AG10803 (cell line): ENCODE results near the gene FBXO24.

Experiments used
- DNase-seq: peaks from one replicate; pipeline ENCODE4 v3.0.0; 2010; ENCODE audit warnings: low read depth
- H3K4me3 ChIP-seq: 2 replicates; pipeline ENCODE4 v1.5.1; 2011; ENCODE audit warnings: mild to moderate bottlenecking, low read length, control low read depth
- TF ChIP-seq, protein P1 (sequence below): conservative IDR thresholded peaks from 2 replicates; pipeline ENCODE4 v1.5.1; 2011; ENCODE audit warnings: mild to moderate bottlenecking, low read length, control low read depth, inconsistent platforms

The FBXO24 gene

DNA sequence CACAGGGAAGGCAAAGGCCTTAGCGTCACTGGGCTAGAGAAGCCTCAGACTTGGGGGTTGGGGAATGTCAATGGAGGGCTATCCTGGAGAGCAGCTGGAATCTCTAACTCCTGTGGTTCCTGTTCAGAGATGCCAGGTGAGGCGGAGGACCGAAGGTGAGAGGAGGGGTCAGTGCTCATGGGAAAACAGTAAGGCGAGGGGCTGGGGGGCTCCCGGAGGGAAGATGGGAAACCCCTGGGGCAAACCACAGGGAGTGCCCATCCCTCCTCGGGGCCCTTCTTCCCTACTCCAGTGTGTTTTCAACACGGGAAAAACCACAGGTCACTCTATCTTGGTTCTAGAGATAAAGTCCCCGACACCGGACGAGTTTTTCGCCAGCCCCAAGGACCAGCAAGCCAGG lies 3.5 kb upstream of the FBXO24 start:
- H3K4me3 ChIP-seq = no peak overlapping the region
- TF ChIP-seq, protein P1, sequence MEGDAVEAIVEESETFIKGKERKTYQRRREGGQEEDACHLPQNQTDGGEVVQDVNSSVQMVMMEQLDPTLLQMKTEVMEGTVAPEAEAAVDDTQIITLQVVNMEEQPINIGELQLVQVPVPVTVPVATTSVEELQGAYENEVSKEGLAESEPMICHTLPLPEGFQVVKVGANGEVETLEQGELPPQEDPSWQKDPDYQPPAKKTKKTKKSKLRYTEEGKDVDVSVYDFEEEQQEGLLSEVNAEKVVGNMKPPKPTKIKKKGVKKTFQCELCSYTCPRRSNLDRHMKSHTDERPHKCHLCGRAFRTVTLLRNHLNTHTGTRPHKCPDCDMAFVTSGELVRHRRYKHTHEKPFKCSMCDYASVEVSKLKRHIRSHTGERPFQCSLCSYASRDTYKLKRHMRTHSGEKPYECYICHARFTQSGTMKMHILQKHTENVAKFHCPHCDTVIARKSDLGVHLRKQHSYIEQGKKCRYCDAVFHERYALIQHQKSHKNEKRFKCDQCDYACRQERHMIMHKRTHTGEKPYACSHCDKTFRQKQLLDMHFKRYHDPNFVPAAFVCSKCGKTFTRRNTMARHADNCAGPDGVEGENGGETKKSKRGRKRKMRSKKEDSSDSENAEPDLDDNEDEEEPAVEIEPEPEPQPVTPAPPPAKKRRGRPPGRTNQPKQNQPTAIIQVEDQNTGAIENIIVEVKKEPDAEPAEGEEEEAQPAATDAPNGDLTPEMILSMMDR = no peak
- no peak for DNase-seq

DNA sequence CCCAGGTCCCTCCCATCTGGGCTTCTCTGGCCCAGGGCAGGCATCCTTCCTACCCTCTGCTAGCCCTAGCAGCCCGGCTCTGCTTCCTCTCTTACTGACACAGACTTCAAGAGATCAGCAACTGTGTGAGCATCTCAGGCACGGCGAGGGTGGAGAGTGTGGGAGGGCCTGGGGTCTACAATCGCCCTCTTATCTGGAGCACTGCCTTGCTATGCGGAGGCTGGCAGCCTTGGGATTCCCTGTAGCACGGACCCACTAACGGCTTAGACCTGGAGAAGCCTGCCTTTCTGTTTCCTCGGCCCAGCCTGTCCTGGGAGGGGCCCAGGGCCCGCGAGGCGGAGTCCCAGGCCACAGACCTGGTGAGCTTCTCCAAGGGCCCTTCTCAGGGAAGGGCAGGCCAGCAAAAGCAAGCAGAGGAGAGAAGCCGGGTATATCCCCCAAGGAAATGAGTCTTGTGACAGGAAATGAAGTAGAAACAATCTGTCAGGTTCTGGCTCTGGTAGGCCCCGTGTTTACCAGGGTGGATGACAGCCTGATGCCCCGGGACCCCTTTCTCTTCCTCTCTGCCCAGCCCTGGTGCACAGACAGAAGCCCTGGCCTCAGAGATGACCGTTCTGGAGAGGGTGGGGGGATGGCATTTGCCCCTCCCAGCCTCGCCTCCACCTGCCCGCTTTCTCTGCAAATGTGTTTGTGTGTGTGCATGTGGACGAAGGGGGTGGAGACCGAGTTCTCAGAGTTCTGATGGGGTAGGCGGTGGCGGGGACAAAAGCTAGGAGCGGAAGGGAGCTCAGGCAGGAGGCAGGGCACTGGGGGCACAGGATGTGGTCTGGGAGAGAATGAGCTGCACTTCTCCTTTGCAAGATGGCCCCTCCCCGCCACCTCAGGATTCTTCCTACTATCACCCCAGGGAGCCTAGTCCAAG lies 2.7 kb upstream of the FBXO24 start:
- DNase-seq = no peak
- TF ChIP-seq, protein P1 = no peak
- H3K4me3 ChIP-seq = peak overlapping the region; percentile 31; the same call in 1 of the 2 replicates

DNA sequence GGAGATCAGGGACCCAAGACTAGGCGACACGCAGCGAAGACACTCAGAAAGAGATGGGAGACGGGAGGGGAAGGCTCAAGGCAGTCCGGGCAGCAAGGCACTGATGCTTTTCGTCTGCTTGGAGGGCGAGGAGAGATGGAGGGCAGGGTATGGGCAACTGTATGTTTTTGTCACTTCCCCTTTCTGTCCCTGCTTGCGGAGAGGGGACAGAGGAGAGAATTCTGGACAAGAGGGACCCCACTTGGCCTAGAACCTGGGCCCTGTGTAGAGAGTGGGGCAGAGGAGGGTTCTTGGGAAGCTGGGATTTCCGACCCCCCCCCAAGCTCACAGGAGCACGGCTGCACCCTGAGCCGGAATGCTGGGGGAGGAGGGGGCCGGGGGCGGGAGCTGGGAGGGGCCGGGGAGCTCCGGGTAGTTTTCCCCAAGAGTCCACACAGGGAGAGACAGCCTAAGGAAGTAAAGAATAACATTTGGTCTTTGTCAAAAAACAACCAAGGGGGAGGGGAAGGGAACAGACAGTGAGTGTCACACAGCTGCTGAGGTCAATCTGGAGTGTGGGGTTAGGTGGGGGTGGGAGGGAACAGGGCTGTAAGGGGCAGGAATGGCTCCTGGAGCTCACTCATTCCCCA lies 2.0 kb upstream of the FBXO24 start:
- DNase-seq = no peak
- H3K4me3 ChIP-seq = peak overlapping the region; percentile 67
- TF ChIP-seq, protein P1 = no peak

DNA sequence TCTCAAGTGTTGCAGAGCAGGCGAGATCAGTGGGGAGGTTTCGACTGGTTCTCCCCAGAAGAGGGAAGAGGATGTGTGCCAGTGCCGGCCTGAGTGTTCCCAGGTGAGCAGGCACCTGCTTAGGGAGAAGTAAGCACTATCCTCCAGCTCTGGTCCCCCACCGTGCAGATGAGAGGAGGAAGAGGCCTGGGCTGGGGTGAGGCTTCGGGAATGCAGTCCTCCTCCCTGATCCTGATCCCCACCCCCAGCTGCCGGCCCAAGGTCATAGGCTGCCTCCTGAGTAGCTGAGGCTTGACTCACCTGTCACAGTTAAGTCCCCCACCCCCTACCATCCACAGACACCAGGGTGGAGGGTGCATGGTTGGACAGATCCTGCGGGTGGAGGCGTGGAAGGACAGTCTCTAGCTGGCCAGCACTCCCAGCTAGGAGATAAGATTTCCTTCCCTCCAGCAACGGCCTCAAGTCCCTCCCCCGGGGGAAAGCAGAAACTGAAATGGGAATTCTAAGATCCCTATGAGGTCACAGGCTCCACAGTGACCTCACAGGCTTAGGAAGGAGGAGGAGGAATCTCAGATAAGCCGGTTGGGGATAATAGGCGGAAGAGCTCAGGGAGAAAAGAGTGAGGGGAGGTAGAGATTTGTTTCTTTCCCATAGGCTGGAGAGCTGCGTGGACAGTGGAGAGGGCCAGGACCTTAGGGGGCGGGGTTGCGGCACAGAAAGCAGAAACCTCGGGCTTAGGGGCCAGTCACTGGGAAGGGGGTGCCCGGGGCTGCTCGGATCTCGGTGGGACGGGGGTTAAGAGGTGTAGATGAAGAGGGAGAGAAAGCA lies 1.2 kb upstream of the FBXO24 start:
- H3K4me3 ChIP-seq = peak overlapping the region; percentile 67
- TF ChIP-seq, protein P1 = no peak
- peak; percentile 46 for DNase-seq

DNA sequence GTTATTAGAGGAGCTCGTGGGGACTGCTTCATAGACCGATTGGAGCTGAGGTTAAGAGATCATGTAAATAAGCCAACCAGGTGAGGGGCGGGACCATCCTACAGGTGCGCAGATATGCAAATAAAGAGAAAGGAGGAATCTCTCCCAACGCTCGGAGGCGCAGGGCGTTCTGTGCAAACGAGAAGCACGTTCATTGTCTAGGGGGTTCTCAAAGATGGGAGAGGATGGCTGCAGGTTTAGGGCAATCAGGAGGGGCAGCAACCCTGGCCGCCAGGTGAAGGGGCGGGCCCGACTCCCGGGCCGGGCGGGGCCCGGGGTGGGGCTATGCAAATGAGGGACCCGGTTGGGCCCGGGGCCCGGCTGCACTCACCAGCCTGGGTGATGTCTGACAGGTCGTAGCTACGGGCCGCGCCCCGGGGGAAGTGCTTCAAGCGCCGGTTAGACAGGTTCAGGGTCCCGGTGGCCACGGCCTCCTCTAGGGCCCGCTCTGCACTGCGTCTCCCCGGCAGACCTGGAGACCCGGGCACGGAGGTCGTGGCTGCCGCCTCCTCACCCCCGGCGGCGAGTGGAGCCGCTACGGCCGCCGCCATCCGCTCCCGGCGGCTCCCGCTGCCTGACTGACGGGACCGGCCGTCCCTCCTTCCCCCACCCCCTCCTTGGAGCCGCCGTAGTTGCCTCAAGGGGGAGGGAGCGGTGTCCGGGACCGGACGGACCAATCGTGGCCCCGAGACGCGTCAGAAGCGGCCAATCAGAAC lies 440 bp upstream of the FBXO24 start, which contains the start of gene LRCH4:
TSS of gene LRCH4 (minus strand) at position 619 of the 755 bp plus-strand sequence. CDS start at position 590, 29 bp downstream.
- DNase-seq = no peak
- TF ChIP-seq, protein P1 = no peak
- H3K4me3 ChIP-seq = peak within 1 kb of the TSS; percentile 84

DNA sequence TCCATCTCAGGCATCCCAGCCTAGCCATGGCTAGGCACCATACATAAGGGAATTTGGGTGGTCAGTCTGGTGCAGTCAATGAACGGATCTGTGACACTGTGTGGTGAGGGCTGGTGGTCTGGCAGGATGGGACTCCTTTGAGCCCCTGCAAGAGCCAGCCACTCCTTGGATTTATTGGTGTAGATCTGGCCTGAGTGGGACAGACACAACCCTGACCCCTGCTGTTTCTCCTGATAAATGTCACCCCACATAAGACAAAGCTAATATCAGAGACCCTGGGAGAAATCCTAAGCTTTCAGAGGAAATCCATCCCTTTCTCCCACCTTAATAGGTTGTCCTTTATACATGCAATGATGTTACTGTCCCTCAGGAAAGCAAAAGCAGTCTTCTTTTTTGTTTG lies 2.3 kb downstream of the FBXO24 start:
- H3K4me3 ChIP-seq = no peak overlapping the region
- TF ChIP-seq, protein P1 = peak; percentile 51
- peak; percentile 29 for DNase-seq
